Activated CD4-positive, alpha-beta T cell treated with anti-CD3 and anti-CD28 coated beads, Interleukin-2, amount 50 U/mL, for 48 hours (primary cell): ENCODE measurements around the gene SPATA22.
"Not testable (repeated sequence)": the region's sequence is repeated elsewhere in the genome, so short reads cannot be mapped to it uniquely, and the experiment has no call there.

Experiments used
- DNase-seq, 2 experiments: peaks; one replicate each; pipeline ENCODE4 v3.0.0-alpha.2; 2020

SPATA22 gene

GRCh38 chr17:3471599-3471998, at the start of gene SPATA22:
SPATA22 (minus strand) TSS chr17:3471819; CDS start chr17:3469325, 2,494 bp downstream.
- no peak for DNase-seq

- not testable (repeated sequence) for DNase-seq
Measured at GRCh38 chr17:3519472-3519871, 47.9 kb upstream of the SPATA22 start.

GRCh38 chr17:3514873-3515272, 43.3 kb upstream of the SPATA22 start:
- no peak for DNase-seq

- not testable (repeated sequence) for DNase-seq
Measured at GRCh38 chr17:3514167-3514566, 42.5 kb upstream of the SPATA22 start.

- no peak for DNase-seq
Measured at GRCh38 chr17:3513305-3514035, 41.9 kb upstream of the SPATA22 start.

- DNase-seq = no peak
Measured at GRCh38 chr17:3512505-3513171, 41.0 kb upstream of the SPATA22 start.

- DNase-seq = no peak
Measured at GRCh38 chr17:3511852-3512504, 40.4 kb upstream of the SPATA22 start.

GRCh38 chr17:3510090-3510489, 38.5 kb upstream of the SPATA22 start:
- DNase-seq = no peak

GRCh38 chr17:3507869-3508268, 36.2 kb upstream of the SPATA22 start:
- no peak for DNase-seq

GRCh38 chr17:3507071-3507470, 35.5 kb upstream of the SPATA22 start:
- DNase-seq = no peak

GRCh38 chr17:3506054-3506453, 34.4 kb upstream of the SPATA22 start:
- DNase-seq = no peak

GRCh38 chr17:3505008-3505407, 33.4 kb upstream of the SPATA22 start:
- DNase-seq = no peak

GRCh38 chr17:3503285-3503684, 31.7 kb upstream of the SPATA22 start:
- DNase-seq = no peak

- no peak for DNase-seq
Measured at GRCh38 chr17:3502466-3502865, 30.8 kb upstream of the SPATA22 start.

- DNase-seq = no peak
Measured at GRCh38 chr17:3501344-3501743, 29.7 kb upstream of the SPATA22 start.

GRCh38 chr17:3497101-3497500, 25.5 kb upstream of the SPATA22 start:
- DNase-seq = no peak

- no peak for DNase-seq
Measured at GRCh38 chr17:3485481-3486068, 14.0 kb upstream of the SPATA22 start.

- no peak for DNase-seq
Measured at GRCh38 chr17:3482852-3483251, 11.2 kb upstream of the SPATA22 start.

GRCh38 chr17:3479988-3480387, 8.4 kb upstream of the SPATA22 start:
- DNase-seq = no peak

- no peak for DNase-seq
Measured at GRCh38 chr17:3475812-3476610, 4.4 kb upstream of the SPATA22 start, which contains the start of gene ASPA. ASPA (plus strand) TSS chr17:3475997; CDS start chr17:3476160, 163 bp downstream.

GRCh38 chr17:3475251-3475685, 3.6 kb upstream of the SPATA22 start:
- DNase-seq = no peak

- DNase-seq = no peak
Measured at GRCh38 chr17:3474212-3474611, 2.6 kb upstream of the SPATA22 start.

GRCh38 chr17:3472137-3472536, 518 bp upstream of the SPATA22 start:
- no peak for DNase-seq
